ENCODE results near the gene CELF2.

The CELF2 gene

DNA sequence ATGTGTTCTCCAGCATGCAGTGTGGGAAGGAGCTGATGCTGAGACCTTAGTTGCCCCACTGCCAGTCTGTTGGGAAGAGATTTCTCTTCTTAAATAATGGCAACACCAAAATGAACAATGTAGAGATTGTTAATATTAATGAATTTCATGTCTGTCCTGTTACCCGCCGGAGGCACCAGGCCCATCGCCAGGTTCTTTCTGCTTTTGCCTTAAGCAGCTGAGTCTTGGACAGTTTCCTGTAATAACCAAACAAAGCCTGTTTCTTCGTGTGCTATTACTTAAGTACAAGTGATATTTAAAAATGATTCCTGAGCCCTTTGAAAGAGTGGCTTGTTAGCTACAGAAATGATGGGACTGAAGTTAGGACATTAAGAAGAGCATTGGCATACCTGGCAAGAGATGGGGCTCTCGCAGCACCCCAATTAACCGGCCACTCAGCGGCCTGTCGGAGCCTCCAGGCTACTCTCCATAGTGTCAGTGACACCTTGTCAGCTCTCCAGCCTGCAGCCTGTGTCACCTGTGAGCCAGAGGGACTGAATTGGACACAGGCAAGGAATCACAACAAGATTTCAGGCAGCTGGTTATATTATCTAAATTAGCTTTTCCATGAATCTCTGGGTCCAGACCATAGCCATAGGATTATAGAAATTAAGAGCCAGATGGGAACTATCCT lies 142.0 kb downstream of the CELF2 start:
- DNase-seq = no peak

- DNase-seq = no peak
These were observed 143.4 kb downstream of the CELF2 start for GRCh38 chr10:11161096-11161495.

GRCh38 chr10:11161910-11162309 lies 144.2 kb downstream of the CELF2 start:
- DNase-seq = no peak

DNA sequence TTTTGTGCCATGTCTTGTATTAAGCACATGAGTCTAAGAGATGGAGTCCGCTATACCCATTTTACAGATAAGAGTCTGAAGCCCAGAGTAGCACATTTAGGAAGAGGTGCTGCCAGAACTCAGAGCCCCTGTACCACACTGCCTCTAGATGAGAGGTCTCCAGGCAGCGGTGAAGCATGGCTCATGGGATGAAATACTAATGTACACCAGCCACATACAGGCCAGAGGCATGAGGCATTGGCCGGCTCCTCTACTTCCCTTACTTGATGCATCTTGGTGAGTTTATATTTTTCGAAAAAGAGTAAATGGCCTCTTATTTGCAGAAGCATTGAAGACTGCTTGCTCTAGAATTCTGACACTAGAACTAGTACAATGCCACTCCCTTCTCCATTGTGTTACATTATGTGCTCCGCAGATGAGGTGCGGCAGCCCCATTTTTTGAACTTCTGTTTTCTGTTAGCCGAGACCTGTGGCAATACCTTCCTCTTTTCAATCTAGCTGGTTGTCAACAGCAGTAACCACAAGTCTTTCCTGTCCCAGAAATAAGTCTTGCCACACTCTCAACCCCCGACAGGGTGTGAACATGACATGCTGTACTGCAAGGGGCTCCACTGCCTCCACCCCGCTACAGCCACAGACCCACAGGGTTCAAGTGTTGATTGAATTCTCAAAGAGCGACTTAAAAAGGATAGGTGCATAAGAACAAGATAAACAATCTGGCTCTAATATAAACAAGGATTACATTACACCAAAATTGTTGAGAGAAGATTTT lies 145.3 kb downstream of the CELF2 start:
- no peak for DNase-seq

DNA sequence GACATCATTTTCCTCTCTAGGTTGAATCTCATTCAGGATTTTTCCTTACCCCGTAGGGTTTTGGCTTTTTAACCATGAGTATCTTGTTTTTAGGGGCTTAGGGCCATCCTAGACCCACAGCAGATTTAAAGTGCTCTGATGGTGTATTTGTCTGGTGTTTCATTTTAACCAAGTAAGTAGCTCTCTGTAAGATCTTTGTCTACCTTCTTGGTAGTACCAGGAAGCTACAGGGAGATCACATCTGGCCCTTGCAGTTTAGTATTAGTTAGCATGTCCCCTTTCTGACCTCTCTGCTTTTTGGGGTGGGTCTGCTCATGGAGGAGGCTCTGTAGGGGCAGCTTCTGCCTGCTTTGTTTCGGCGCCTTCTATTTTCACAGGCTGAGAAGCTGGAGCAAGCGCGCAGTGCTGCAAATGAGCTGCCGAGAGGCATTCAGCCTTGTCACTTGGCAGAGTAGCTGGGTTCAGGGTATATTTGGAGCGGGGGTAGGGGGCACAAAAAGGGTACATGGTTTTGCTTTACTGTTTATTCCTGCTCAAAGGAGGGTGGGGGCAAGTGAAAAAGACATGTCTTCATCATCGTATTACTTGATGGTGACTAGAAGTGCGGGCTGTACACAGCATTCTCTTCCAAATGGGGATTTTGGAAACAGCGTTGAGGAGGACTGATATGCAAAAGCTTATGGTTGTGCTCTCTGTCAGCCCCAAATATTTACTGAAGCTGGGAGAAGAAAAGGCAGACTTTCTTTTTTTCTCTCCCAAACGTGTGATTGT lies 146.3 kb downstream of the CELF2 start:
- no peak for DNase-seq

DNA sequence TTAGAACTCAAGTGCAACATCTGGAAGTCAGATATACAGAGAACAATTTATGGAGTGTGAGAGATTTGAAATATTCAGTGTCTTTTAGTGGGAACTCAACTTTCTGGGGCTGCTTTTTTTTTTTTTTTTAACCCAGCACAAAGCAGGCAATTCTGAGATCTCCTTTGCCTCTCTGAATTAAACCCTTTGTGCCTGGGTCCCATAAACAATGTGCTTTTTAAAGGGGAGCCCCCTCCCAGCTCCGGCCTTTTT lies 146.8 kb downstream of the CELF2 start:
- no peak for DNase-seq

DNA sequence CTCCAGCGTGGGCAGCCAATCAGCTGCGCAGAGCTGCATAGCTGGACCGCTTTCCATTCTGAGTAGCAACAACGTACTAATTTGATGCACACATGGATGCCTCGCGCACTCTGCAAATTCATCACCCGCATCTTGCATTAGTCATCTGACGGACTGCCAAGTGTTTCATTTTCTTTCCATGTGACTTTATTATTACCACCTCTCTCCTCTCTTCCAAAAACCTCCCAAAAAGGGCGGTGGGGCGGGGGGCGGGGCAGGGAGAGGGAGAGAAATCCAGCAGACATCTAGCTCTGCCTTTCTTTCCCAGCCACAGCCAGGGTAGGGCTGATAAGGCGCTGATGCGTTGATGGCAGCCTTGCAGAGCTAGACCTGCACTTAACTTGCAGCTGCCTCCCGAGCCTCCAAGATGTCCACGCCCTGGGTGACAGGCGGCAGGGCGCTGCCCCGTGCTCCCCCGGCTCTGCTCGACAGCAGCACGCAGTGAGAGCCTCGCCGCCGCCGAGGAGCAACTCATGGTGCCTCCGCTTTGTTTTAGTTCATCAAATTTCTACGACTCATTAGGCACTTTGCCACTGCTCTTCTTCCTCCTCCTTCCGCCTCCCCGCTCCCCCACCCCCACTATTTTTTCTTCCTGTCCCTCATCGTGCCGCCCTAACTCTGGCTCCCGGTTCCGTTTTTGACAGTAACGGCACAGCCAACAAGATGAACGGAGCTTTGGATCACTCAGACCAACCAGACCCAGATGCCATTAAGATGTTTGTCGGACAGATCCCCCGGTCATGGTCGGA lies 147.3 kb downstream of the CELF2 start:
- no peak for DNase-seq

- no peak for DNase-seq
These were observed 148.2 kb downstream of the CELF2 start for GRCh38 chr10:11165591-11166543.

DNA sequence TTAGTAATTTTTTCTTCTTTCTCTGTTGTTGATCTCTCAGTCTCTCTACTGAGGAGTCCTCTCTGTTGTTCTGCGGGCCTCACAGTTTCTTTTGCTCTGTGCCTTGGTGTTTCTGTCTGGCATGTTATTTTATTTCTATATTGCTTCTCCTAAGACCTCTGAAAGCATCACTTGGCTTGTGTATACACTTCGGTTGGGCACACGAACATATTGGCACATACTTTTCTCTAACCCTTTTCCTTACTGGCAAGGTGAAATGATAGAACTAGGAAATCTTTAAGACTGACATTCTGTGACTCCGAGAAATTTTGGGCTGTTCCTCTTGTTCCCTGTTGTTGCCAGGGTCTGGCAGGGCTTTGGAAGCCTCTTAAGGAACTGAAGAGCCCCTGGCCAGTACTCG lies 148.9 kb downstream of the CELF2 start:
- no peak for DNase-seq

DNA sequence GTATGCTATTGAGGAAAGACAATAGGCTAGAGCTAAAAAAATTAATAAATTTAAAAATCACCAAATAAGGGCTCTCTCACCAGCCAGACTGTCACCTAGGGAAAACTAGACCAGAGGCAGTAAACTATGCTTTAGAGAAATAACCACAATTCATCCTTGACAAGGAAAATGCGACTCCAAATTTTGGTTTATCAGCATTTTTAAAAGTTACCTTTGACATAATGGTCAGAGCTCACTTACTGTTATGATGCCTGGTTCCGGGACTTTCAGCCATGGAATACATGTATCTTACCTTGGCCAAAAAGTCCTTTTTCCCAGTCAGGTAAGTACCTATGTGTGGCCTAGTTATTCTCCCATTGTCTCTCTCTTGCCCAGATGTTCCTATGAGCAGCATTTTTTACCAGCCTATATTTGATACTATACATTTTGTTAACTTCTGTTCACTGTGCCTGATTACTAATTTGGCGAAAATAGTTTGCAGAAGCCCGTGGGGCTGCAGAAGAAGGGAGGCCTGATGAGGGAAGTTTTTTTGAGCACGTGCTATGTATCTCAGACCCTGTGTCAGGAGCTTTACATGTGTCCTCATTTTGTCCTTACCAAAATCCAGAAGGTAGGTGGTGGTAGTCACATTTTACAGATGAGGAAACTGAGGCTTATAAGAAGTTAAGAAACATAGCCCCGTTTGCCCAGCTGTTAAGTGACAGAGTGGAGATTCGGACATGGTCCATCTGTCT lies 149.7 kb downstream of the CELF2 start:
- DNase-seq = no peak

DNA sequence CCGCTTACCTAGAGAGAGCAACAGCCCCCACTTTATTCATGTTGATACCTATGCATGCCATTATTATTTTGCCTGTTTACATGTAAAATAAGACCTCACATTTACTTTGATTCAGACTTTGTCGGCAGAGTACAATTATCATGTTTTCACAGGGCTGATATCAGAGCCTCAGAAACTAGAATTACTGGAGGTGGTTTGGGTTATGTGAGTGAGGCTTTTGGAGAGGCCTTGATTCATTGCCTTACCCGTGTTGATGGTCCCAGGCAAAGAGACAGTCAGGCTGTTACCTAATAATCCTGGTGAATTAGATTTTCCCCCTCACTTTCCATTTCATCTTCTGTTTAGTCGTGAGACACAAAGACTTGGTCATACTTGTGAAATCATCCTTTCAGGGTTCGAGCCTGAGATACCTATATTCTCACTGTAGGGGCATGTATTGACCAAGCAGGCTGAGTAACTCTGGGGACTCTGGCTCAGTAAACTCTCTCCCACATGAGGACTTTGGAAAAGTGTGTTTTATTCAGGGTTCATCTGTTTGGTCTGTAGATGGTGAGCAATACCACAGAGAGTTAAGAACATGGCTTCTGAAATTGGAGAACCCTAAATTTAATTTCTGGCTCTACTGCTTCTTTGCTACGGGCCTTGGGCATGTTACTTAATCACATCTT lies 150.9 kb downstream of the CELF2 start:
- DNase-seq = no peak

- no peak for DNase-seq
These were observed 152.3 kb downstream of the CELF2 start for GRCh38 chr10:11169976-11170375.

DNA sequence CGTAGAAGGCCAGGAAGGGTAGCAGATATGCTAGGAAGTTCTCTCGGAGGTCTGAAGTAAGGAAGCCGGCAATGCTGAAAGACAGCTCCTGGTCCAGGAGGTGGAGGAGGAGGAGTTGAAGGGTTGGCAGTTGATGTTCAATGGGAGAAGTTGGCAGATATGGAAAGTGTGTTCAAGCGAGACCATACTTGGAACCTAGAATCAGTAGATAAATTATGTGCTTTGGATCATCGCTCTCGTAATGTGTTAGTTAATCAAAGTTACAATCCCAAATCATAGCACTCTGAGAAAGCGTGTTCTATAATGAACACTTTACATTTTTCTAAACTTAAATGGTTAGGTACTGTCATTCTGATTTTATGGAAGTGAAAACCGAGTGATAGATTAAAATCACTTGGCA lies 152.9 kb downstream of the CELF2 start:
- no peak for DNase-seq

DNA sequence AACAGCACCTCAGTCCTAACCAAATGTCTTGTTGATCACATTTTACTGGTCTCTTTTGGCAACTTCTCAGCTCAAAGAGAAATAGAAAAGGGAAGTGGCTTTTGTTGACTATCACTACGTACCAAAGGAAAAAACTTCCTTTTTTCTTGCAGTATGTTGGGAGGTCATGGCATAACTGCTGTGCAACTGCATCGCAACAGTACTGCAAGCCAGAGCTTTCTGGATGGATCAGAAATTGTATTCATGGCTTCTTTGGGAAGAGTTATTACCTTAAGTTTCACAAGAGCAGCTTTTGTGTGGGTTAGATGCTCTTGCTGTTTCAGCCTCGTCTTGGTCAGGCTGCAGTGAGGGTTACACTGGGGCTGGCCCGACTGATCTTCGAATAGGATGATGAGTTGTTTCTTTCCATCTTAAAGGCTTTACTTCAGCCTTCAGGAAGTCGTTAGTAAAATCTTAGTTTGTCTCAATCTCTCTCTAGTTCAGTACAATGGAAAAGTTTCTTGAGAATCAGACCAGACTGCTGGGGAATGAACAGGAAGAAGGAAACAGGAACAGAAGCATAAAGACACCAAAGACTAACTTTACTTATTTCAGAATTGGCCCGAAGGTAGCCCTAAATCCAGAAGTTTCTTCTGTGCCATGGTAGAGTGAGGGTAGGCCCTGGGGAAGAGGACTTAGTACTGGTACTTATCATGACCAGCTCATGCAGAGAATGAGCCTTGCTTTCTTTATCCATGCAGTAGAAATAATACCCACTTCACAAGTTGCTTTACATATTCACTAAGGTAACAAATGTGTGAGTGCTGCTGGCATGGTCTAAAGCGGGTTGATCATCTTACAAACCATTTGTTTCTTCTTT lies 153.6 kb downstream of the CELF2 start:
- DNase-seq = no peak

- no peak for DNase-seq
These were observed 155.4 kb downstream of the CELF2 start for GRCh38 chr10:11173042-11173441.

DNA sequence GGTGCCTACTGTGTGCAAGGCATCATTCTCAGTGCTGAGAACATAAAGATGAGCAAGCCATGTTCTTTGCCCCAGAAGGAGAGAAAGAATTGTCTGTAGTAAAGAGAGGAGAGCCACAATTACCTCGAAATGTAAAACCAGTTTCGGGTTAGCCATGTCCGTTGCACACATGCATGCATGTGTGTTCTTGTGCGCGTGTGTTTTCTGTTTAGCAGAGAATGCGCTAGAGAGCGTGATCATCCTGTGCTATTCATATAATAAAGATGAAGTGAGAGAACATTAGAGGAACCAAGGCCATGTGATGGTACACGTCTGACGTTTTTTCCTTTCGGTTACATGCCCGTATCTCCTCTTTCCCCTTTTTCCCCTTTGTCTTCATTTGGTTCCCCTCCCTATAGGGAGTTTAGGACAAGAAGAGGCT lies 158.2 kb downstream of the CELF2 start:
- no peak for DNase-seq

- DNase-seq = no peak
These were observed 159.1 kb downstream of the CELF2 start for GRCh38 chr10:11176746-11177145.

DNA sequence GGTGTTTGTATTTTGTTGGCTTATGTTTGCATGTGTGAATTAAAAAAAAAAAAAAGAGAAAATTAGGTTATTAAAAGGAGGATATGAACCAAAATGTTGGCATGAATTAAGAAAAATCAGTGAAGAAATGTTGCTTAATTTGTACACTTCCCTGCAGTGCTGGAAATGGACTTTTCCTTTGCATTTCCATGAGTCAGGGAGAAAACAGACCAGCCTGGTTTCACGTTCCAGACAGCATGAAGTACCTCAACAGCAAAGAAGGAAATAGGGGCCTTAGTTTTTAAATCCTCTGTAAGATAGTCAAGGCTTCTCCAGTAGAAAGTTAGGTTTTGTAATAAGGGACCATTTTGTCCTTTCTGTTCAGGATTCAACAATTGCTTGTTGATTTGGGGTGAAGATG lies 159.7 kb downstream of the CELF2 start:
- no peak for DNase-seq

DNA sequence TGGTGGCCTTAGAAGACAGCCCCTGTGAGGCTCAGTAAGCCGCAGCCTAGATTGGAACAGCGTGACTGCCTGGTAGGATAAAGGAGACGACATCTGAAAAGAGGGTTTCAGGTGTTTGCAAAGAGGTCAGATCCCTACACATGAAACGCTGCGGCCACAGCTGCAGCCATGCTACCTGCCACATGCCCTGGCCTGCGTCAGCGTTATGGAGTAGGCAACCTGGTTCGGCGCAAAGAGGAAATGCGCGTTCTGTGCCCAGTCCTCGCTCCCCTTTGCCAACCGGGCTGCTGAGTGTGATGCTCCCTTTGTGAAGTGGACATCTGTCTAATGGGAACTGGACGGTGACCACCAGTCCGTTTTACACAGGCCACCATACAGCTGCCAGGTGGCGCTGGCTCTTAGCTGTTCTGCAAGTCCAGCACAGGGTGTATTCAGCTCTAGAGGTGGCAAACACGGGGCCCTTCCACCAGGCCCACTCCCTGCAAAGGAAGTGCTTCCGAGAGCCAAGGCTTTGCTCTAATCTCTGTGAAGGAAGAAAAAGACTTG lies 160.3 kb downstream of the CELF2 start:
- no peak for DNase-seq
